ENCODE data around the gene MAOB.

Gene MAOB

GRCh38 chrX:43862434-43862833 lies 19.8 kb downstream of the MAOB start:
- no peak for DNase-seq

GRCh38 chrX:43861750-43862149 lies 20.5 kb downstream of the MAOB start:
- DNase-seq: no peak

GRCh38 chrX:43860646-43861370 lies 21.4 kb downstream of the MAOB start:
- DNase-seq: no peak

- DNase-seq: no peak
Observed at GRCh38 chrX:43853225-43853828, 28.9 kb downstream of the MAOB start.

GRCh38 chrX:43850629-43851028 lies 31.6 kb downstream of the MAOB start:
- no peak for DNase-seq

- DNase-seq: no peak
Observed at GRCh38 chrX:43849173-43849572, 33.1 kb downstream of the MAOB start.

- no peak for DNase-seq
Observed at GRCh38 chrX:43847352-43847751, 34.9 kb downstream of the MAOB start.

GRCh38 chrX:43846558-43846957 lies 35.7 kb downstream of the MAOB start:
- DNase-seq: no peak

- no peak for DNase-seq
Observed at GRCh38 chrX:43845776-43846175, 36.5 kb downstream of the MAOB start.

GRCh38 chrX:43840265-43840664 lies 42.0 kb downstream of the MAOB start:
- no peak for DNase-seq

GRCh38 chrX:43836435-43837184 lies 45.6 kb downstream of the MAOB start:
- DNase-seq: no peak

- no peak for DNase-seq
Observed at GRCh38 chrX:43835559-43835958, 46.7 kb downstream of the MAOB start.

- DNase-seq: no peak
Observed at GRCh38 chrX:43827791-43828190, 54.5 kb downstream of the MAOB start.

GRCh38 chrX:43822014-43822413 lies 60.2 kb downstream of the MAOB start:
- DNase-seq: no peak

GRCh38 chrX:43817444-43817843 lies 64.8 kb downstream of the MAOB start:
- DNase-seq: no peak

GRCh38 chrX:43815209-43815608 lies 67.0 kb downstream of the MAOB start:
- no peak for DNase-seq

GRCh38 chrX:43813898-43814297 lies 68.4 kb downstream of the MAOB start:
- no peak for DNase-seq

GRCh38 chrX:43813319-43813718 lies 68.9 kb downstream of the MAOB start:
- DNase-seq: no peak

GRCh38 chrX:43809463-43809862 lies 72.8 kb downstream of the MAOB start:
- no peak for DNase-seq

GRCh38 chrX:43808231-43808630 lies 74.0 kb downstream of the MAOB start:
- no peak for DNase-seq

- DNase-seq: no peak
Observed at GRCh38 chrX:43805579-43805978, 76.7 kb downstream of the MAOB start.

GRCh38 chrX:43804021-43804420 lies 78.2 kb downstream of the MAOB start:
- DNase-seq: no peak

- no peak for DNase-seq
Observed at GRCh38 chrX:43785930-43786591, 96.2 kb downstream of the MAOB start.
